Activated T-cell treated with anti-CD3 and anti-CD28 coated beads, Interleukin-2, amount 50 U/mL, for 48 hours (primary cell): ENCODE measurements around the gene SLIT1.
"Not testable (repeated sequence)": the region's sequence is repeated elsewhere in the genome, so short reads cannot be mapped to it uniquely, and the experiment has no call there.

Experiments used
- DNase-seq, 2 experiments: peaks; one replicate each; pipeline ENCODE4 v3.0.0-alpha.2; 2020

SLIT1 gene

GRCh38 chr10:97106207-97106606 lies 79.6 kb downstream of the SLIT1 start:
- DNase-seq = no peak

DNA sequence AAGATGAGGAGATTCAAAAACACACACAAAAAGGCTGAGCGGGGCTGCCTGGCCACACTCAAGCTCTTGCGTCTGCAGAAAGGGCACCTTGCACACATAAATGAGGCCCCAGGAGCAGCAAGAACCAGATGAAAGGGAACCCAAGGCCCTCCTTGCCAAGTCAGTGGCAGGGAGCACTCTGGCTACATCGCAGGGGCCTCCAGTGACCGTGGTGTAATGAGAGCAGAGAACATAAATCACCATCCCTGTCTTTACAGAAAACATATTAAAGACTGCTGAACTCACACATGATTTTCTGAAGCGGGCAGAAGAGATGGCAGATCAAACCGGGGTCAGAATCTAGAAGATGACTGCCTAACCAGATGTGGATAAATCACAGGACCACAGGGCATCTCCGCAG lies 80.5 kb downstream of the SLIT1 start:
- DNase-seq = no peak

DNA sequence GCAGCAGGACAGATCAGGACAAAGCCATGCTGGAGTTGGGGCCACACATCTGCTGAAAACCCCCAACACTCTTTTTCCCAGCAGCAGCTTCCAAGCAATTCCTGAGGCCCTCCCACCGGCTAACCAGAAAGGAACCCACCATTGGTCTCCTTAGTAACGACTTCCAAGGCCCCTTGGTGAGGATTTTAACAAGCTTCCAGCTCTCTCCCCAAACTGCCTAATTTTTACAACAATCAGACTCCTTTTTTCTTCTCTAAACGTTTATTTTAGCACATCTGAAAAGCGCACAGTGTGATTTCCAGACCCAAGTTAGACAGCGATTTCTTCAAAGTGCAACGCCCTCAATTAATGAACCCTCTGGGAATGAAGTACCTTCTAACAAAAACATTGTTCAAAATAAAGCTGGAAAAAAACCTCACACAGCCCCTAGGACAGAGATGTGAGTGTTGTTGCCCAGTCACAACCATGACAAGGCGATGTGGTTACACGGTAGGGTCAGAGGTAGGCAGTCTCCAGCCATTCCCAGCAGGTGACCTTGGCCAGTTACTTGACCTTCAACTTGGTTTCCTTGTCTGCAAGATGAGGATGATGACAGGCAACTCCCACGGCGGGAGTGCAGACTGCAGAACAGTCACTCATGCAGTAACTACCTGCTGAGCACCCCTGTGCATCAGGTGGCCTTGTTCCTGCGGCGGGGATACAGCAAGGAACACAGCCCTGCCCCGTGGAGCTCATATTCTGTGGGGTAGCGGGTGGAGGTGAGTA lies 82.3 kb downstream of the SLIT1 start:
- no peak for DNase-seq

GRCh38 chr10:97102441-97102840 lies 83.3 kb downstream of the SLIT1 start:
- no peak for DNase-seq

- DNase-seq = no peak
Measured at GRCh38 chr10:97101166-97101940, 84.4 kb downstream of the SLIT1 start.

DNA sequence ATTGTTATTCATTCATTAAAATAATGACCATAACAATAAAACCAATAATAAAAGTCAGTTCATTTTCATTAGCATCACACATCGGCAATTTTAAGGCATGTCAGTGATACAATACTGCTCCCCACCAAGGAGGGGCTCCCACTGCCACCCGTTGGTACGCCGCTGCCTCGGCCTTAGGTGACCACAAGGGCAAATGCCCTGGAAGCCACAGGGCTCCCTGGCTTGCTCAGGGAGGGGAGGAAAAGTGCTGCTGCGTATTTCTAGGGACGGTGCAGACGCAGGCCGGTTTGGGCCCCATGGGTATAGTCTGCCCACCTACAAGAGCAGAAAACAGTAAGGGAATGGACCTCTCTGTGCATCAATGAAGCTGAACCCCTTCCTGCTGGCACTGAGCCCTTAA lies 85.1 kb downstream of the SLIT1 start:
- DNase-seq = no peak

DNA sequence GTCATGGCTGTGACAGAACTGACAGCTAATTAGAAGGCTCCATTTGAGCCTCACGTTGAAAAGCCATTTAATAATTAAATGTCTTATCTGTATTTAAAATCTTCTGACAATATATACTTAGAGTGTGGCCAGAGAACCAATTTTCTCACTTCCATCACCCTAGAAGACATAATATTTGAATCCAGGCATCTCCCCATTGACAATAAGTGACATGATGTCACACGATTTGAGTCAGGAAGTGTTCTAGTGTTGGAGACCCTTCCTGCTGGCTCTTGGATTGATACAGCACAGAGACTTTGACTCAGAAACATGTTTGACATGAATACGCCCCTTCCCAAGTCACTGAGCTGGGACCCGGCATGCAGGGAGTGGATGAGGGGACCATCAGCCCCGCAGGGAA lies 85.9 kb downstream of the SLIT1 start:
- DNase-seq = no peak

DNA sequence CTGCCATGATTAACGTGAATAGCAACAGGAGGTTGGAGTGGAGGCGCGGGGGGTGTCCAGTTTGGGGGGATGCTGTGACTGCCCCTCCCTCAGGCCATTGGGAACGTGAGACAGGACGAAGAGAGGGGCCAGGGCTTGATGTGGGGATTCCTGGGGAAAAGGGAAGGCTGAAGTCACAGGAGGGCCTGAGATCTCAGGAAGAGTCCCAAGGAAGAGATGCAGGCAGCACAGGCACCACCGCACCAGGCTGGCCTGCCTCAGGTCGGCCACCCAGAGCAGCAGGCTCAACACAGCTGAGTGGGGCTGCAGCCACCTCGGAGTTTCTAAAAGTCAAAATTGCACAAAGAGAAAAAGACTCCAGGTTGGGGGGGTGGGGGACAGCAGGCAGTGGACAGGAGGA lies 86.7 kb downstream of the SLIT1 start:
- DNase-seq = no peak

GRCh38 chr10:97097084-97097433 lies 88.7 kb downstream of the SLIT1 start:
- DNase-seq = no peak

- peak; percentile 25 to 31 for DNase-seq
Measured at GRCh38 chr10:97096261-97097083, 89.3 kb downstream of the SLIT1 start.

DNA sequence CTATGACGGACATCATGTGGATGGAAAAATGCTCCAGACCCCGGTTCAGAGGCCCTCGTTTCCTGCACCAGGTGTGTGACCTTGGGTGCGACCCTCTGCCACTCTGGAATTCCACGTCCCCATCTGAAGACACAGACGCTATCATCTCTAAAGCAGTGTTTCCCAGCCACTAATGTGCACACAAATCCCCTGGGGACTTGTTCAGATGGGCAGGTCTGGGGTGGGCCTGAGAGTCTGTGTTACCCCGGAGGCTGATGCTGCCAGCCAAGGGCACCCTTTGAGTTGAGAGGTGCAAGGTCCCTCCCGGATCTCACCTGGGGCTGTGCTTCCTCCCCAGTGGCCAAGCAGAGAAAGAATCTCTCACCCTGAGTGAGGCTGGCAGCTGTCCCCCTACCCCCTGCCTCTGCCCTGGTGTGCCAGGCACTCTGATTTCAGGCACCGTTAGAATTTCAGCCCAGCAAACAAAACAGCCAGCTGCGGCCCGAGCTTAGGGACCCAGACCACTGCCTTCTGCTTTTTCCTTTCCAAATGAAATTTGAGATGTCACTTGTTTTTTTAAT lies 90.0 kb downstream of the SLIT1 start:
- DNase-seq = no peak

- DNase-seq = no peak
Measured at GRCh38 chr10:97090644-97091043, 95.1 kb downstream of the SLIT1 start.

- DNase-seq = no peak
Measured at GRCh38 chr10:97090035-97090434, 95.7 kb downstream of the SLIT1 start.

DNA sequence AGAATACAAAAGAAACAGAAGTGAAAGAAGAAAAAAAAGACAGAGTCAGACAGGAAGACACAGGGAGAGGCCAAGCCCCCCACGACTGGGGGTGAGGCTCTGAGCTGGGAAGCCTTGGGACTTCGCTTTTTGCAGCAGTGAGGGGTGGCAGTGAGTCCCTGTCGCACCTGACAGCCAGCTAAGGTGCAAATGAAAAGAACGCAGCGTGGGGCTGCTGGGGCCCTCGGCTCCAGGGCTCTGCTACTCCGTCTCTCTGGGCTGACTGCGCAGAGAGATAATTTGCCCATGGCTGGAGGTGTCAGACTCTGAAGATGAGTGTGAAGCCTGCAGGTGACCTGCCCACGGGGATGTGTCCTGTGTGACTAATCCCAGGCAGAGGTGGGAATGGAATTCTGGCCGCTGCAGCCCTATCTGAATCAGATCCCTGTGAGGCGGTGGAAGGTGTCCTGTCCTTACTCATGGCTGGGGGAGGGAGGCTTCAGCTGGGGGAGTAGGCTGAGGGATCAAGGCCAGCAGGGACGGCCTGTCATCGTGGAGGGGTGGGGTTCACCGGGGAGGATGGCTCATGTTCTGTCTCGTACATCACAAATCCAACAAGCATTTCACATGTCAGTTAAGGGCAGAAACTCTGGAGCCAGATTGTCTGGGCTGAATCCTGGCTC lies 96.4 kb downstream of the SLIT1 start:
- DNase-seq = no peak

GRCh38 chr10:97087296-97087695 lies 98.5 kb downstream of the SLIT1 start:
- no peak for DNase-seq

GRCh38 chr10:97086530-97086929 lies 99.2 kb downstream of the SLIT1 start:
- no peak for DNase-seq

DNA sequence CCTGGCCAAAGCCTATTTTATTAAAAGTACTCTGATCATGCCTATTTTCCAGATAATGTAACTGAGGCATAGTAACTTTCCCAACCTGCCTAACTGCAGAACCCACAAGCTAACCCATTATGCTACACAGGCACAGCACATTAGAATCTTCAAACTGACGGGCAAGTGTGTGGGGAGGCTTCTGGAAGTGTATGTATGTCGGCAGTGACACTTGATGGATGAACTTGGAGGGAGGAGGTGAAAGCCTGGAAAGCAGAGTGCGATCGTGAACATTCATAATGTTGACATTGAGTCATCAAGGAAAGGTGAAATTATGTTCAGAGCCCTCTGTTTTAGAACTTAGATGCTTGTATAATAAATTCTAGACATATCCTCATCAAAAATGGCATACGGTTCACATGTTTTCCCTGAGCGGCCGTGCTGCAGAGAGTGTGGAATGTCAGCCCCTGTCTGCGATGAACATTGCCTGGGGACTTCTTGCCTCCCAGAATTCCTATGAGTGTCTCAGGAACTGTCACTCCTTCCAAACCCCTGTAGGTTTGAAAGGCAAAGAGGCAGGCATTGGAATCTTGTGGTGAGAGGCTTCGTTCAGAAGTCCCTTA lies 102.4 kb downstream of the SLIT1 start:
- DNase-seq = no peak

DNA sequence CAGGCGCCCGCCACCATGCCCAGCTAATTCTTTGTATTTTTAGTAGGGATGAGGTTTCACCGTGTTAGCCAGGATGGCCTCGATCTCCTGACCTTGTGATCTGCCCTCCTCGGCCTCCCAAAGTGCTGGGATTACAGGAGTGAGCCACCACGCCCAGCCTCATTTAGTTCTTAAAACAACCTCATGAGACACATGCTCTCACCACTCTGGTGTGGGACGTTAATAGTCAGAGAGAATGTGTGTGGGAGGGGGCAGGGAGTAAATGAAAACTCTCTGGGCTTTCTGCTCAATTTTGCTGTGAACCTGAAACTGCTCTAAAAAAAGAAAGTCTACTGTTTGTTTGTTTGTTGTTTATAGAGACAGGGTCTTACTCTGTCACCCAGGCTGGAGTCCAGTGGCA lies 103.2 kb downstream of the SLIT1 start:
- DNase-seq = not testable (repeated sequence)

DNA sequence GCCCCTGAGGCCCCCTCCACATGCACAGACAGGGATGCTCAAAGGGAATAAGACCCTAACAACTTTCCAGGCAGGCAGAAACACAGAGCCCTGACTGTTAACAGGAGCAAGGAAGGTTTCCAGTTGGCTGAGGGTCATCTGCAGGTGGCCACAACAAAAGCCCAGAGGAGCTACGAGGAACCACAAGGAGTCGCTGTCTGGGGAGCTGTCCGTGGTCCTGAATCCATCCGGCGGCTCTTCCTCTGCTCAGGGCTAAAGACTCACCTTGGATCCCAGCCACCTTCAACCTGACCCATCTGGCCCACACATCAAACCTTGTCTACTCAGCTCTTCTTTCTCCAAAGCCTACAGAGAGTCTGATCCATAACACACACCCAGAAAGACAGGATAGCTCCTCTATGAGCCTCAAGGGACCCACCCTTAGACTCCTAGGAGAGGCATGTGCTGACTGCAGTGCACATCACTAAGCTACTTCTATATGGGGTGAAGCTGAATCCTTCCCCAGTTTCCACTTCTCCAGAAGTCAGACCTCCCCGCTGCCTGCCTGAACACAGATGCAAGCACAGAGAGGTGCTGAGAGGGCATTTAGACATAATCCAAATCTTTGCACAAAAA lies 104.0 kb downstream of the SLIT1 start:
- DNase-seq = peak; percentile 74 to 76

DNA sequence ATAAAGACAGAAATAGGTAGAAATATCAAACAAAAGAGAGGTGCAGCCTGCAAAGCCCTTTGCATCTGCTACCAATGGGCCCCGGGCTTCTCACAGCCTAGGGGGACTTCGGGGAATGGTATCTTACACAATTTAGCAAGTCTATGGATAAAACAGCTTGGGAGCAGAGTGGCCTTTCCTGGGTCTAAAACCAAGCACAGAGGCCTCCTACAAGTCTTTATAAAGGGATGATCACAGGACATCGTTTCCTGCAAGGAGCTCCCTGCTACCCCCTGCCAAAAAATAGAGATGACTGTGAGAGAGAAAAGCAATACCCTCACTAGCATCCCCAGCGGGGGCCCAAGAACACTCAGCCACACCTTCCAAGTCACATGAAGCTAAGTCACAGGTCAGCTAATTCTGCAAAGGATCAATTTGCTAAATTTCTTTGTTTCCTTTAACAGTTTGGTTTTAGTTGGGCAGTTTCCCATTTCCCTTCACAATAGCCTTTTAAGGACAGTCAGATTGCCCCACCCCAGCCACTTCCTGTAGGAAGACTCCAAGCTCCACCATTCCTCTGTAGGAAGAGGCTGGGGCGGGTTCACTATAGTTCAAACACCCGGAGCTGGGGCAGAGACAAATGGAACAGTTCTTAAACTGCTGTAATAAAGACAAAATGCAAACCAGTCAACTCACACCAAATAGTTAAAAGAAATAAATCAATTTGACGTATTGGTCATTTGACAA lies 105.5 kb downstream of the SLIT1 start:
- no peak for DNase-seq

GRCh38 chr10:97079448-97079847 lies 106.3 kb downstream of the SLIT1 start:
- no peak for DNase-seq
